Lung (tissue), 12 donors: ENCODE measurements around the gene TNNT1. TPM values are rescaled to one million over a fixed set of nuclear protein-coding genes. Genes with fewer than 3 reads are reported as not detected.

Experiments used
- ATAC-seq: fragments of 200-7000 bp; cut with Tn5 transposase; one replicate; pipeline ENCODE4 v1.9.1; 2020; ENCODE audit warnings: moderate number of reproducible peaks; ENCODE audit not compliant: insufficient read depth, low FRiP score
- DNase-seq, 3 donors: peaks; one replicate each; pipeline ENCODE4 v3.0.0-alpha.2; 2013 to 2017
- H3K27ac ChIP-seq, 2 donors: one replicate each; pipeline ENCODE4 v1.5.1; 2013; ENCODE audit warnings: mild to moderate bottlenecking in 2 of 2, moderate library complexity in 2 of 2, control low read depth in 1 of 2, inconsistent platforms in 1 of 2, low read depth in 1 of 2, low read length in 1 of 2
- H3K27me3 ChIP-seq, 3 donors: one replicate each; pipeline ENCODE4 v1.5.1; 2013; ENCODE audit warnings: low read length in 2 of 3; ENCODE audit not compliant: control insufficient read depth in 3 of 3, insufficient read depth in 3 of 3
- H3K36me3 ChIP-seq, 4 donors: one replicate each; pipeline ENCODE4 v1.5.1; 2013; ENCODE audit warnings: low read length in 4 of 4, mild to moderate bottlenecking in 1 of 4, moderate library complexity in 1 of 4; ENCODE audit not compliant: control insufficient read depth in 4 of 4, insufficient read depth in 4 of 4
- H3K4me1 ChIP-seq, 5 donors: one replicate each; pipeline ENCODE4 v1.5.1; 2013; ENCODE audit warnings: low read length in 5 of 5, mild to moderate bottlenecking in 2 of 5, moderate library complexity in 1 of 5; ENCODE audit not compliant: control insufficient read depth in 5 of 5, insufficient read depth in 5 of 5
- H3K4me3 ChIP-seq: one replicate; pipeline ENCODE4 v1.5.1; 2013; ENCODE audit warnings: mild to moderate bottlenecking, control low read depth, moderate library complexity
- H3K9ac ChIP-seq, 2 donors: one replicate each; pipeline ENCODE4 v1.5.1; 2013; ENCODE audit warnings: low read length in 2 of 2, control low read depth in 1 of 2; ENCODE audit not compliant: insufficient read depth in 1 of 2
- H3K9me3 ChIP-seq, 4 donors: one replicate each; pipeline ENCODE4 v1.5.1; 2013; ENCODE audit warnings: low read length in 3 of 4, mild to moderate bottlenecking in 1 of 4, moderate library complexity in 1 of 4; ENCODE audit not compliant: control insufficient read depth in 4 of 4, insufficient read depth in 3 of 4
- CTCF ChIP-seq: IDR thresholded peaks from 2 replicates; pipeline ENCODE4 v1.5.1; 2012; ENCODE audit warnings: mild to moderate bottlenecking; ENCODE audit errors: control extremely low read depth, extremely low read depth
- WGBS, 2 donors: extraction: QIAGEN DNeasy Blood & Tissue Kit; methylation state at CpG; one replicate each; pipeline ENCODE4 v1.1.7; 2013; 5-methylcytosine and 5-hydroxymethylcytosine counted together
- polyA plus RNA-seq, 2 donors: library from polyadenylated mRNA; stranded (reverse); fragments of 200-250 nt; gene quantifications; one replicate each; pipeline ENCODE4 v1.2.1, GENCODE V29; 2013
- total RNA-seq, 2 donors: library from RNA; depleted of rRNA in 1 of 2; stranded (reverse); fragments of >200 nt in 1 of 2; gene quantifications; one replicate each; pipeline ENCODE4 v1.2.1, GENCODE V29; 2014 to 2021
- donor health status: control.
- donor health status: control.
- donor health status: Bipolar disorder and iron deficiency.
- donor health status: healthy.
- donor health status: DM: yes; HTN: yes; CAD: no.

The TNNT1 gene
- total and polyA plus RNA-seq, 4 donors = 1.2 to 5.2 (median 2.8) TPM

DNA sequence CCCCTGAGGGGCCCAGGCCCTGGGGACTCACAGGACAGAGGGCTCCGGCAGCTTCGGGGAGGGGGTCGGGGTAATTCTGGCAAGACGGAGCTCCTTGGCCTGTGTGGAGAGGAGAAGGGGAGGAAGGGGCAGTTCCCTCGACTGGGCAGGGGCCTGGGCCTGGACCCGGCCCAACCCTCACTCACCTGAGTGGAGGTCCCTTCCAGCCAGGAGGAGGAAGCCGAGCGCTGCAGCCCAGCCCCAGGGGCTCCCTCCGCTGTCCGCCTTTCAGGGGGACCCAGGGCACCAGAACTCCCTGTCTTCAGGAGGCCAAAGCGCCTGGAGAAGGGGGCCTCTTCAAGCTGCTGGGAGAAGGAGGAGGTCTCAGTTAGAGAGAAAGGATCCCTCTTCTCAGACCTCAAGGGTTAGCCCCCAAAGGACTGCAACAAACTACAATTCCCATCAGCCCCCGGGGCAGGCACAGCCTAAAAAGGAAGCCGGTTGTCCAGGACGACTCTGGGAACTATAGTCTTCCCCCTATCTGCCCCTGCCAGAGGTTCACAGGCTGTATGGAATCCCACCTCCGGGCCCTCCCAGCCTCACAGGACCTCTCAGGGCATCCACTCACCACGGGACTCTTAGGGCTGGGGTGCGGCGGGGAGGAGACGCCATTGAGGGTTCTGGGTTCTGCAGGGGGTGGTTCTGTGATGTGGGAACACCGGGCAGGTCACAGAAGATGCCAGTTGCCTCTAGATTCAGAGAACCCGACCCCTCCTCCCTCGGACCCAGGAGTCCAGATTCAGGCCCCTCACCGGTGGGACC lies 53.5 kb downstream of the TNNT1 start:
- H3K9me3 ChIP-seq = no peaks in the 10 kb centered on the region
- ATAC-seq (no peak), DNase-seq (no peak)
- H3K36me3 ChIP-seq = peaks cover 4 to 70% (median 13%) of the 10 kb centered on the region in 4 donors
- H3K4me1 ChIP-seq = peaks cover 0 to 3% (median 0%) of the 10 kb centered on the region in 5 donors
- TF ChIP-seq CTCF = no peak
- no peaks in the 10 kb centered on the region for H3K27me3 ChIP-seq
- WGBS, 2 donors = 91% methylated on average over 23 of the region's 23 CpGs
- no peak overlapping the region for H3K9ac ChIP-seq
- H3K27ac ChIP-seq = no peak overlapping the region
- H3K4me3 ChIP-seq = no peak overlapping the region

GRCh38 chr19:55094456-55095259 lies 54.3 kb downstream of the TNNT1 start:
- Histone ChIP-seq H3K9ac (no peak overlapping the region), H3K27ac (no peak overlapping the region), H3K36me3 (peaks cover 4 to 68% (median 13%) of the 10 kb centered on the region in 4 donors), H3K27me3 (no peaks in the 10 kb centered on the region), H3K4me3 (no peak overlapping the region), H3K4me1 (no peaks in the 10 kb centered on the region), H3K9me3 (no peaks in the 10 kb centered on the region)
- TF ChIP-seq CTCF = no peak
- DNase-seq (no peak), ATAC-seq (no peak)
- WGBS, 2 donors = 91% methylated on average over 32 of the region's 32 CpGs

DNA sequence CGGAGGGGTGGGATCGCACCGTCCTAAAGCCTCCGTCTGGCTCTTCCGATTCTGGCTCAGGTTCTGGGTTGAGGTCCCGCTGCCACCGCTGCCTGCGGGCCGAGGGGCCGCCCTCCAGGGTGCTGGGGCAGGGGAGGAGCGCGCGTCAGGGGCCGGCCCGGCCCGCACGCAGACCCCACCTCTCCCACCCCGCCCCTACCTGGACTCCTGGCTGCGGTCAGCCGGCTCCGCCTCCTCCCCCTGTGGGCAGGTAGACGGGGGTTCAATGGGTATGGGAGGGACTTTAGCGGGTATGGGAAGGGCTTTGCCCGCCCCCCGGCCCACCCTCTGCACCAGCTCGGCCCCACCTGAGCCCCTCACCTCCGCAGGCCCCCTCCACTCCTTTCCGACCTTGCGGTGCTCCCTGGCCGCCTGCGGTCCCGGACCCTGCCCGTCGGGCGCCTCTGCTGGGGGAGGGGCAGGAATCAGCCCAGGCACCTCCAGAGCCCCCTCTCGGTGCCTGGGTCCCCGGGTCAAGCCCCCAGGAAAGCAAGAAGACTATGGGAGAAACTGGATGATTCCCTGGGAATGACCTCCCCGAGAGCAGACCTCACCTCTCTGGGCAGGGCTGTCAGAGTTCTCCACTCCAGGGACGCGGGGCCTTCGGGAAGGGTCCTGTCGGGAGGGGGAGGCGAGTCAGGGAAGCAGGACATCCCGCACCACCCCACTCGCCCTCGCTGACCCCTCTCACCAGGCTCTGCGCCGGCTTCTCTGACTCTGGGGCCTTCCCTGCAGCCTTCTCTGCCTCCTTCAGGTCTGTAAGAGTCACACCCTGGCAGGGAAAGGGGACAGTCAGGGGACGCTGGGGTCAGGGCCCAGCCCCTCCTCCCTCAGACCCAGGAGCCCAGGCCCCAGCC lies 56.3 kb downstream of the TNNT1 start:
- no peaks in the 10 kb centered on the region for H3K9me3 ChIP-seq
- peaks cover 0 to 6% (median 0%) of the 10 kb centered on the region in 3 donors for H3K27me3 ChIP-seq
- ATAC-seq = no peak
- no peak for DNase-seq
- H3K36me3 ChIP-seq = peaks cover 0 to 50% (median 11%) of the 10 kb centered on the region in 4 donors
- peaks cover 0 to 7% (median 0%) of the 10 kb centered on the region in 5 donors for H3K4me1 ChIP-seq
- H3K9ac ChIP-seq = no peak overlapping the region
- TF ChIP-seq CTCF = no peak
- 92 to 95% methylated on average over 37 to 49 of the region's 49 CpGs for WGBS, 2 donors
- no peak overlapping the region for H3K27ac ChIP-seq
- H3K4me3 ChIP-seq = no peak overlapping the region
